Stimulated activated naive CD8-positive, alpha-beta T cell treated with anti-CD3 and anti-CD28 coated beads, Interleukin-15, Interleukin-2, amounts not matched to agents 100 ng/mL and 50 ng/mL, for 24 hours (primary cell): ENCODE results near the gene RAB42.
A peak's percentile ranks its signal among the peaks of the same experiment; 100 is the strongest.
"Not testable (repeated sequence)": the region's sequence is repeated elsewhere in the genome, so short reads cannot be mapped to it uniquely, and the experiment has no call there.

ENCODE experiments used
- H3K27ac Mint-ChIP-seq: one replicate; pipeline ENCODE4 v1.8.0; 2021; ENCODE audit warnings: mild to moderate bottlenecking, mixed read lengths
- H3K27me3 Mint-ChIP-seq: one replicate; pipeline ENCODE4 v1.8.0; 2021; ENCODE audit warnings: mixed read lengths
- H3K36me3 Mint-ChIP-seq: one replicate; pipeline ENCODE4 v1.8.0; 2021; ENCODE audit warnings: low read depth, mixed read lengths
- H3K4me1 Mint-ChIP-seq: one replicate; pipeline ENCODE4 v1.8.0; 2021; ENCODE audit warnings: low read depth, mixed read lengths
- H3K4me3 Mint-ChIP-seq: one replicate; pipeline ENCODE4 v1.8.0; 2021; ENCODE audit warnings: mild to moderate bottlenecking, mixed read lengths
- H3K9me3 Mint-ChIP-seq: one replicate; pipeline ENCODE4 v1.8.0; 2021; ENCODE audit warnings: mixed read lengths

Gene RAB42

GRCh38 chr1:28577738-28578536, 14.1 kb upstream of the RAB42 start:
- peaks cover 49% of the 10 kb centered on the region for H3K36me3 Mint-ChIP-seq
- H3K4me3 Mint-ChIP-seq: peak overlapping the region; percentile 97
- no peaks in the 10 kb centered on the region for H3K27me3 Mint-ChIP-seq
- H3K27ac Mint-ChIP-seq: peak overlapping the region; percentile 96
- H3K9me3 Mint-ChIP-seq: no peaks in the 10 kb centered on the region
- H3K4me1 Mint-ChIP-seq: peaks cover 33% of the 10 kb centered on the region

- no peaks in the 10 kb centered on the region for H3K9me3 Mint-ChIP-seq
- H3K27me3 Mint-ChIP-seq: no peaks in the 10 kb centered on the region
- peak overlapping the region; percentile 97 for H3K4me3 Mint-ChIP-seq
- H3K4me1 Mint-ChIP-seq: peaks cover 36% of the 10 kb centered on the region
- H3K27ac Mint-ChIP-seq: peak overlapping the region; percentile 96
- H3K36me3 Mint-ChIP-seq: peaks cover 49% of the 10 kb centered on the region
Measured at GRCh38 chr1:28578696-28579218, 13.3 kb upstream of the RAB42 start.

- H3K27me3 Mint-ChIP-seq: no peaks in the 10 kb centered on the region
- H3K4me1 Mint-ChIP-seq: peaks cover 36% of the 10 kb centered on the region
- peaks cover 49% of the 10 kb centered on the region for H3K36me3 Mint-ChIP-seq
- H3K27ac Mint-ChIP-seq: peak overlapping the region; percentile 96
- peak overlapping the region; percentile 97 for H3K4me3 Mint-ChIP-seq
- no peaks in the 10 kb centered on the region for H3K9me3 Mint-ChIP-seq
Measured at GRCh38 chr1:28579401-28579800, 12.7 kb upstream of the RAB42 start.

GRCh38 chr1:28580722-28581530, 11.1 kb upstream of the RAB42 start:
- Mint-ChIP-seq H3K4me3 (peak overlapping the region; percentile 97), H3K9me3 (no peaks in the 10 kb centered on the region), H3K27me3 (no peaks in the 10 kb centered on the region), H3K4me1 (peaks cover 36% of the 10 kb centered on the region), H3K36me3 (peaks cover 49% of the 10 kb centered on the region), H3K27ac (peak overlapping the region; percentile 96)

GRCh38 chr1:28581531-28582247, 10.4 kb upstream of the RAB42 start:
- Mint-ChIP-seq H3K9me3 (no peaks in the 10 kb centered on the region), H3K4me1 (peaks cover 36% of the 10 kb centered on the region), H3K36me3 (peaks cover 48% of the 10 kb centered on the region), H3K4me3 (peak overlapping the region; percentile 97), H3K27me3 (no peaks in the 10 kb centered on the region), H3K27ac (peak overlapping the region; percentile 96)

GRCh38 chr1:28582248-28582615, 9.8 kb upstream of the RAB42 start:
- Mint-ChIP-seq H3K4me1 (peaks cover 36% of the 10 kb centered on the region), H3K27me3 (no peaks in the 10 kb centered on the region), H3K27ac (peak overlapping the region; percentile 96), H3K4me3 (peak overlapping the region; percentile 97), H3K36me3 (peaks cover 42% of the 10 kb centered on the region), H3K9me3 (no peaks in the 10 kb centered on the region)

- H3K36me3 Mint-ChIP-seq, H3K4me3 Mint-ChIP-seq, H3K9me3 Mint-ChIP-seq, H3K27ac Mint-ChIP-seq, H3K27me3 Mint-ChIP-seq: not testable (repeated sequence)
- peaks cover 13% of the 10 kb centered on the region for H3K4me1 Mint-ChIP-seq
Measured at GRCh38 chr1:28586585-28587391, 5.3 kb upstream of the RAB42 start.

- H3K4me3 Mint-ChIP-seq: peak overlapping the region; percentile 76
- no peak overlapping the region for H3K27ac Mint-ChIP-seq
- H3K36me3 Mint-ChIP-seq: peaks cover 3% of the 10 kb centered on the region
- H3K9me3 Mint-ChIP-seq: no peaks in the 10 kb centered on the region
- peaks cover 7% of the 10 kb centered on the region for H3K27me3 Mint-ChIP-seq
- peaks cover 10% of the 10 kb centered on the region for H3K4me1 Mint-ChIP-seq
Measured at GRCh38 chr1:28592321-28593071, 431 bp downstream of the RAB42 start.

- H3K36me3 Mint-ChIP-seq, H3K4me1 Mint-ChIP-seq, H3K27me3 Mint-ChIP-seq, H3K9me3 Mint-ChIP-seq, H3K27ac Mint-ChIP-seq, H3K4me3 Mint-ChIP-seq: not testable (repeated sequence)
Measured at GRCh38 chr1:28593988-28594356, 1.9 kb downstream of the RAB42 start.

GRCh38 chr1:28594686-28595411, 2.8 kb downstream of the RAB42 start:
- H3K36me3 Mint-ChIP-seq, H3K27me3 Mint-ChIP-seq, H3K4me3 Mint-ChIP-seq, H3K27ac Mint-ChIP-seq, H3K9me3 Mint-ChIP-seq: not testable (repeated sequence)
- H3K4me1 Mint-ChIP-seq: peaks cover 13% of the 10 kb centered on the region

GRCh38 chr1:28595412-28596191, 3.5 kb downstream of the RAB42 start:
- Mint-ChIP-seq H3K27ac (no peak overlapping the region), H3K27me3 (peaks cover 7% of the 10 kb centered on the region), H3K36me3 (peaks cover 8% of the 10 kb centered on the region), H3K4me1 (peaks cover 13% of the 10 kb centered on the region), H3K9me3 (no peaks in the 10 kb centered on the region), H3K4me3 (no peak overlapping the region)

GRCh38 chr1:28596276-28596675, 4.2 kb downstream of the RAB42 start:
- peaks cover 13% of the 10 kb centered on the region for H3K4me1 Mint-ChIP-seq
- H3K27ac Mint-ChIP-seq, H3K27me3 Mint-ChIP-seq, H3K9me3 Mint-ChIP-seq, H3K4me3 Mint-ChIP-seq, H3K36me3 Mint-ChIP-seq: not testable (repeated sequence)

- Mint-ChIP-seq H3K27me3 (no peaks in the 10 kb centered on the region), H3K4me1 (peaks cover 11% of the 10 kb centered on the region), H3K27ac (no peak overlapping the region), H3K36me3 (peaks cover 30% of the 10 kb centered on the region), H3K9me3 (no peaks in the 10 kb centered on the region), H3K4me3 (no peak overlapping the region)
Measured at GRCh38 chr1:28601696-28602095, 9.6 kb downstream of the RAB42 start.
